ENCODE results near the gene ACSM6.

ACSM6 gene

DNA sequence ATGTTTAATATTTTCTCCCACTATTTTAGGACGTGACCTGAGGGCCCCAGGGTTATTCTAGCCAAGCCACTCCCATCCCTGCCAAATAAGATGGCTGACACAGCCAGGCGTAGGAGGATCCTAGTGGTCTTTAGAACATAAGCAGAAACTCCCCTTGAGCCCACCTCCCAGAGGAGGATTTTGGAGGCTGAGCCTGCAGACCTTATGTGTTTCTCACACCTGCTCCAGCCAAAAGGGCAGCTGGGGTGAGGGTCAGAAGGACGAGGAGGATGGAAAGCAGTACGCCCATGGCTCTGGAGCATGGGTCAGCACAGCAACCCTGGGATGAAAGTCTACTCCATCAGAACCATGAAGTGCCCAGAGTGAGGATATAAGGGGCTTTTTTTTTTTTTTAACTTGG lies 56.8 kb downstream of the ACSM6 start:
- Histone ChIP-seq H3K27me3 (ENCODE audit: insufficient read depth, poor library complexity, severe bottlenecking) (no peaks in the 10 kb centered on the region), H3K4me3 (replicated peaks; ENCODE audit: insufficient read depth, low read length) (no peak overlapping the region), H3K27ac (replicated peaks) (no peak overlapping the region)
- no peak for TF ChIP-seq CTCF (IDR thresholded peaks at IDR 0.05; ENCODE audit: insufficient read depth, low read length)
- TF ChIP-seq POLR2AphosphoS5 (IDR thresholded peaks at IDR 0.05; ENCODE audit: low read depth) = no peak
- TF ChIP-seq REST (IDR thresholded peaks at IDR 0.05; ENCODE audit: insufficient replicate concordance, low read depth) = no peak
- TF ChIP-seq SPI1 (IDR thresholded peaks at IDR 0.05; ENCODE audit: borderline replicate concordance, low read depth) = no peak
- no peak for TF ChIP-seq GABPA (IDR thresholded peaks at IDR 0.05; ENCODE audit: low read depth)
- DNase-seq (ENCODE audit: low read depth in 1 of 2, low spot score in 1 of 2) = no peak

DNA sequence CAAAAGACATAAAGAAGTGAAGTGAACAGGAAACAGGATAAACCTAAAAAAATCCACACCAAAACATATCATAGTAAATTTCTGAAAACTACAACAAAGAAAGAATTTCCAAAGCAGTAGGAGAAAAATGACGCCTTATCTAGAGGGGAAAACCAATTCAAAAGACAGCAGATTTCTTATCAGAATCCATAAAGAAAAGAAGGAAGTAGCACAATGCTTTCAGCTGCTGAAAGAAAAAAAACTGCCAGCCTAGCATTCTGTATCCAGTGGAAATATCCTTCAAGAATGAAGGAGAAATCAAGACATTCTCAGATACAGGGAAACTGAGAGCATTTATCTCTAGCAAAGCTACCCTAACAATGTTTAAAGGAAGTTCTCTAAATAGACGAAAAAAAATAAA lies 59.0 kb downstream of the ACSM6 start:
- H3K27me3 ChIP-seq (ENCODE audit: insufficient read depth, poor library complexity, severe bottlenecking) = no peaks in the 10 kb centered on the region
- TF ChIP-seq GABPA (IDR thresholded peaks at IDR 0.05; ENCODE audit: low read depth) (no peak), POLR2AphosphoS5 (IDR thresholded peaks at IDR 0.05; ENCODE audit: low read depth) (no peak), CTCF (IDR thresholded peaks at IDR 0.05; ENCODE audit: insufficient read depth, low read length) (no peak), SPI1 (IDR thresholded peaks at IDR 0.05; ENCODE audit: borderline replicate concordance, low read depth) (no peak), REST (IDR thresholded peaks at IDR 0.05; ENCODE audit: insufficient replicate concordance, low read depth) (no peak)
- H3K27ac ChIP-seq (replicated peaks) = no peak overlapping the region
- DNase-seq (ENCODE audit: low read depth in 1 of 2, low spot score in 1 of 2) = no peak
- H3K4me3 ChIP-seq (replicated peaks; ENCODE audit: insufficient read depth, low read length) = no peak overlapping the region

DNA sequence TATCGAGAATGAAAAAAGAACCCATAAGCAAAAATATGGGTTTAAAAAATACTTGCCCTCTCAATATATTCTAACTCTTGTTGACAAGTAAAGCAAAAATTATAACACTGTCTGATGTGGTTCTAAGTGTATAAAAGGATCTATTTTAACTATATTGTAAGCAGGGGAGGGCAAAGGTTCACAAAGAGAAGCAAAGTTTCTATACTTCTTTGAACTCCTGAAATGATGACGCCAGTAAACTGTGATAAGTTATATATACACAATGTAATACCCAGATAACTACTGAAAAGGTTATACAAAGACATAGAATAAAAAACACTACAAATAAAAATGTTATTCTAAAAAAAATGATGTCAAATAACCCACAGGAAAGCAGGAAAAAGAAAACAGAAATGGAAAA lies 59.6 kb downstream of the ACSM6 start:
- Histone ChIP-seq H3K4me3 (replicated peaks; ENCODE audit: insufficient read depth, low read length) (no peak overlapping the region), H3K27me3 (ENCODE audit: insufficient read depth, poor library complexity, severe bottlenecking) (no peaks in the 10 kb centered on the region), H3K27ac (replicated peaks) (no peak overlapping the region)
- no peak for DNase-seq (ENCODE audit: low read depth in 1 of 2, low spot score in 1 of 2)
- TF ChIP-seq CTCF (IDR thresholded peaks at IDR 0.05; ENCODE audit: insufficient read depth, low read length) = no peak

DNA sequence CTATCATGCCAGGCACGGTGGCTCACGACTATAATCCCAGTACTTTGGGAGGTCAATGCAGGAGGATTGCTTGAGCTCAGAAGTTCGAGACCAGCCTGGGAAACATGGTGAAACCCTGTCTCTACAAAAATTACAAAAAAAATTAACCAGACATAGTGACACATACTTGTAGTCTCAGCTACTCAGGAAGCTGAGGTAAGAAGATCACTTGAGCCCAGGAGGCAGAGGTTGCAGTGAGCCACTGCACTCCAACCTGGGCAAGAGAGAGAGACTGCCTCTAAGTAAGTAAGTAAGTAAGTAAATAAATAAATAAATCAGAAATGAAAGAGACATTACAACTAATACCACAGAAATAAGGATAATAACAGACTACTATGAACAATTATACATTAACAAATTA lies 60.6 kb downstream of the ACSM6 start:
- Histone ChIP-seq H3K27me3 (ENCODE audit: insufficient read depth, poor library complexity, severe bottlenecking) (no peaks in the 10 kb centered on the region), H3K4me3 (replicated peaks; ENCODE audit: insufficient read depth, low read length) (no peak overlapping the region), H3K27ac (replicated peaks) (no peak overlapping the region)
- TF ChIP-seq GABPA (IDR thresholded peaks at IDR 0.05; ENCODE audit: low read depth) (no peak), REST (IDR thresholded peaks at IDR 0.05; ENCODE audit: insufficient replicate concordance, low read depth) (no peak), CTCF (IDR thresholded peaks at IDR 0.05; ENCODE audit: insufficient read depth, low read length) (no peak), POLR2AphosphoS5 (IDR thresholded peaks at IDR 0.05; ENCODE audit: low read depth) (no peak), SPI1 (IDR thresholded peaks at IDR 0.05; ENCODE audit: borderline replicate concordance, low read depth) (no peak)
- no peak for DNase-seq (ENCODE audit: low read depth in 1 of 2, low spot score in 1 of 2)

All from HL-60 (cell line).